GM21360 (cell line): ENCODE data around the gene CHTOP.
"Not testable (repeated sequence)": the region's sequence is repeated elsewhere in the genome, so short reads cannot be mapped to it uniquely, and the experiment has no call there.

Source experiments
- ATAC-seq: cut with Tn5 transposase; IDR thresholded peaks from one replicate; pipeline ENCODE4 v1.9.1; 2021; ENCODE audit warnings: mild to moderate bottlenecking, moderate library complexity; ENCODE audit not compliant: unreplicated experiment

CHTOP gene

GRCh38 chr1:153633754-153634665, at the start of gene CHTOP:
Gene CHTOP, plus strand, starts transcription at chr1:153634066. Its CDS starts 2,523 bp downstream, at chr1:153636589.
- ATAC-seq: peak; percentile 78

GRCh38 chr1:153585006-153585405, 48.9 kb upstream of the CHTOP start:
- ATAC-seq: no peak

GRCh38 chr1:153586347-153586746, 47.5 kb upstream of the CHTOP start:
- ATAC-seq: no peak

- ATAC-seq: no peak
Measured at GRCh38 chr1:153587314-153587713, 46.6 kb upstream of the CHTOP start.

GRCh38 chr1:153588033-153588432, 45.8 kb upstream of the CHTOP start:
- ATAC-seq: not testable (repeated sequence)

GRCh38 chr1:153588482-153588881, 45.4 kb upstream of the CHTOP start:
- ATAC-seq: no peak

- no peak for ATAC-seq
Measured at GRCh38 chr1:153592748-153593147, 41.1 kb upstream of the CHTOP start.

- no peak for ATAC-seq
Measured at GRCh38 chr1:153597206-153597605, 36.7 kb upstream of the CHTOP start.

- ATAC-seq: peak; percentile 86
Measured at GRCh38 chr1:153598309-153599172, 35.3 kb upstream of the CHTOP start.

GRCh38 chr1:153599847-153600246, 34.0 kb upstream of the CHTOP start:
- ATAC-seq: no peak

GRCh38 chr1:153602749-153603148, 31.1 kb upstream of the CHTOP start:
- no peak for ATAC-seq

GRCh38 chr1:153606194-153606593, 27.7 kb upstream of the CHTOP start:
- ATAC-seq: no peak

- no peak for ATAC-seq
Measured at GRCh38 chr1:153607381-153607780, 26.5 kb upstream of the CHTOP start.

- ATAC-seq: no peak
Measured at GRCh38 chr1:153608089-153608682, 25.7 kb upstream of the CHTOP start.

GRCh38 chr1:153608742-153609584, 24.9 kb upstream of the CHTOP start:
- no peak for ATAC-seq

- no peak for ATAC-seq
Measured at GRCh38 chr1:153609585-153609907, 24.3 kb upstream of the CHTOP start.

- ATAC-seq: no peak
Measured at GRCh38 chr1:153610334-153610733, 23.5 kb upstream of the CHTOP start.

GRCh38 chr1:153610811-153611301, 23.0 kb upstream of the CHTOP start:
- no peak for ATAC-seq

GRCh38 chr1:153611356-153611755, 22.5 kb upstream of the CHTOP start:
- ATAC-seq: no peak

- ATAC-seq: no peak
Measured at GRCh38 chr1:153612111-153612754, 21.6 kb upstream of the CHTOP start.
